Smooth muscle cell (in vitro differentiated cells): ENCODE data around the gene RND3. TPM values are rescaled to one million over a fixed set of nuclear protein-coding genes. Genes with fewer than 3 reads are reported as not detected.

Experiments used
- DNase-seq: peaks from one replicate; lab custom pipeline; 2025; ENCODE audit not compliant: unreplicated experiment; lab: John Stamatoyannopoulos, UW
- H2AFZ ChIP-seq: fragments of 200-600 bp; sonication (generic); 2 replicates; pipeline ENCODE4 v1.6.0; 2016; ENCODE audit warnings: antibody characterized with exemption, low read depth, mild to moderate bottlenecking
- H3F3A ChIP-seq: fragments of 200-600 bp; sonication (generic); 2 replicates; pipeline ENCODE4 v1.6.0; 2017; ENCODE audit warnings: antibody characterized with exemption, low read depth
- H3K27ac ChIP-seq: fragments of 200-600 bp; sonication (generic); 2 replicates; pipeline ENCODE4 v1.5.1; 2016; ENCODE audit warnings: low read depth, mild to moderate bottlenecking
- H3K27me3 ChIP-seq: fragments of 200-600 bp; sonication (generic); 2 replicates; pipeline ENCODE4 v1.6.1; 2016; ENCODE audit warnings: low read depth, mild to moderate bottlenecking
- H3K36me3 ChIP-seq: fragments of 200-600 bp; sonication (generic); 2 replicates; pipeline ENCODE4 v1.5.1; 2016; ENCODE audit warnings: low read depth
- H3K4me1 ChIP-seq: fragments of 200-600 bp; sonication (generic); 2 replicates; pipeline ENCODE4 v1.5.1; 2016; ENCODE audit warnings: low read depth
- H3K4me2 ChIP-seq: fragments of 200-600 bp; sonication (generic); 2 replicates; pipeline ENCODE4 v1.6.0; 2016; ENCODE audit warnings: mild to moderate bottlenecking
- H3K4me3 ChIP-seq: fragments of 200-600 bp; sonication (generic); 2 replicates; pipeline ENCODE4 v1.5.1; 2016; ENCODE audit warnings: mild to moderate bottlenecking
- H3K79me2 ChIP-seq: fragments of 200-600 bp; sonication (generic); 2 replicates; pipeline ENCODE4 v1.6.0; 2016; ENCODE audit warnings: low read depth, mild to moderate bottlenecking
- H3K9ac ChIP-seq: fragments of 200-600 bp; sonication (generic); 2 replicates; pipeline ENCODE4 v1.6.0; 2016; ENCODE audit warnings: low read depth
- H3K9me3 ChIP-seq: fragments of 200-600 bp; sonication (generic); replicated peaks from 2 replicates; pipeline ENCODE4 v1.5.1; 2016; ENCODE audit warnings: low read depth
- H4K20me1 ChIP-seq: fragments of 200-600 bp; sonication (generic); 2 replicates; pipeline ENCODE4 v1.6.0; 2016; ENCODE audit warnings: low read depth
- WGBS: methylation state at CpG from one replicate; pipeline ENCODE4 v1.1.7; 2016; ENCODE audit warnings: low lambda C conversion rate; 5-methylcytosine and 5-hydroxymethylcytosine counted together
- polyA plus RNA-seq: library from polyadenylated mRNA; unstranded; fragments of >200 nt; fragmentation: Nextera tagmentation; extraction: Ambion mirVana; gene quantifications from 2 replicates; pipeline ENCODE4 v1.2.1, GENCODE V29; 2016
- total RNA-seq: library from RNA; depleted of rRNA; stranded (reverse); fragments of >200 nt; gene quantifications from 2 replicates; pipeline ENCODE4 v1.2.3, GENCODE V29; 2014
- TF ChIP-seq, protein P1 (sequence below): fragments of 200-600 bp; sonication (generic); IDR thresholded peaks from 2 replicates; pipeline ENCODE4 v1.5.1; 2017; ENCODE audit warnings: borderline replicate concordance, mild to moderate bottlenecking, antibody characterized with exemption; ENCODE audit not compliant: insufficient read depth, poor library complexity, severe bottlenecking

Gene RND3
- total and polyA plus RNA-seq, 2 experiments from 2014 or later, result 125 to 256 TPM

DNA sequence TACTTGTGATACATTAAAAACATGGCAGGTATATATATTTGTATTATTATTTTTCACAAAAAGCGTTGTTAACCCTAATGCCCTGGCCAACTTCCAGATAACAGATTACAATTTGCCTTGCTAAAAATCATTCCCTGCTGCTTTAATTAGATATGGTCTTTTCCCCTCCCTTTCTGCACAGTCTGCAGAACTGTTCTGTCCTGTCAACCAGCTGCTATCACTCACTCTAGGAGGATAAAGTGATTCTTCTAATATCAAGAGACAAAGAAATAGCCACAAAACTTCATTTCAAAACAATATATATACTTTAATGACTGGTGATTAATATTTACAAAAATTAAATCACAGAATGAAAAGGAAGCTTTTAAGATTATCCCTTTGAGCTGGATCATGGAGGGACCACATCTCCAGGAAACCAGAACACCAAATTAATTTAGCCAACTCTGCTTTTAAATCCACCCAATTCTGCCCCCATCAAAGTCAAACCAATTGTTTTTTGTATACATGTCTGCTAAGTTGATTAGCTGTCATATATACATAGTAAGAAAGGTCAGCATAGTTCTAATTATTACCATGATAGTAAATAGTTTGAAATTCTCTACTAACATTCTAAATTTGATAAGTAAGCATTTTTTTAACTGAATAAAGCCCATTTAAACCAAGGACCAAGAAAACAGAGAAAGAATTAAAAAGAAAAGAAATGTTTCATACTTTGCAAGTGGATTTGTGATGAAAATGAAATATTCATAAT, 55.7 kb downstream of the RND3 start:
- Histone ChIP-seq H3K9ac (no peak overlapping the region), H4K20me1 (no peaks in the 10 kb centered on the region), H3K4me1 (no peaks in the 10 kb centered on the region), H3K36me3 (no peaks in the 10 kb centered on the region), H3K4me3 (no peak overlapping the region), H3K4me2 (no peak overlapping the region), H3K9me3 (no peaks in the 10 kb centered on the region), H3K79me2 (no peaks in the 10 kb centered on the region), H3K27ac (no peak overlapping the region), H3F3A (no peaks in the 10 kb centered on the region), H2AFZ (no peak overlapping the region), H3K27me3 (no peaks in the 10 kb centered on the region)
- DNase-seq, result no peak
- TF ChIP-seq, protein P1, sequence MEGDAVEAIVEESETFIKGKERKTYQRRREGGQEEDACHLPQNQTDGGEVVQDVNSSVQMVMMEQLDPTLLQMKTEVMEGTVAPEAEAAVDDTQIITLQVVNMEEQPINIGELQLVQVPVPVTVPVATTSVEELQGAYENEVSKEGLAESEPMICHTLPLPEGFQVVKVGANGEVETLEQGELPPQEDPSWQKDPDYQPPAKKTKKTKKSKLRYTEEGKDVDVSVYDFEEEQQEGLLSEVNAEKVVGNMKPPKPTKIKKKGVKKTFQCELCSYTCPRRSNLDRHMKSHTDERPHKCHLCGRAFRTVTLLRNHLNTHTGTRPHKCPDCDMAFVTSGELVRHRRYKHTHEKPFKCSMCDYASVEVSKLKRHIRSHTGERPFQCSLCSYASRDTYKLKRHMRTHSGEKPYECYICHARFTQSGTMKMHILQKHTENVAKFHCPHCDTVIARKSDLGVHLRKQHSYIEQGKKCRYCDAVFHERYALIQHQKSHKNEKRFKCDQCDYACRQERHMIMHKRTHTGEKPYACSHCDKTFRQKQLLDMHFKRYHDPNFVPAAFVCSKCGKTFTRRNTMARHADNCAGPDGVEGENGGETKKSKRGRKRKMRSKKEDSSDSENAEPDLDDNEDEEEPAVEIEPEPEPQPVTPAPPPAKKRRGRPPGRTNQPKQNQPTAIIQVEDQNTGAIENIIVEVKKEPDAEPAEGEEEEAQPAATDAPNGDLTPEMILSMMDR, result no peak
- 88% methylated on average over 1 of the region's 1 CpG for WGBS

DNA sequence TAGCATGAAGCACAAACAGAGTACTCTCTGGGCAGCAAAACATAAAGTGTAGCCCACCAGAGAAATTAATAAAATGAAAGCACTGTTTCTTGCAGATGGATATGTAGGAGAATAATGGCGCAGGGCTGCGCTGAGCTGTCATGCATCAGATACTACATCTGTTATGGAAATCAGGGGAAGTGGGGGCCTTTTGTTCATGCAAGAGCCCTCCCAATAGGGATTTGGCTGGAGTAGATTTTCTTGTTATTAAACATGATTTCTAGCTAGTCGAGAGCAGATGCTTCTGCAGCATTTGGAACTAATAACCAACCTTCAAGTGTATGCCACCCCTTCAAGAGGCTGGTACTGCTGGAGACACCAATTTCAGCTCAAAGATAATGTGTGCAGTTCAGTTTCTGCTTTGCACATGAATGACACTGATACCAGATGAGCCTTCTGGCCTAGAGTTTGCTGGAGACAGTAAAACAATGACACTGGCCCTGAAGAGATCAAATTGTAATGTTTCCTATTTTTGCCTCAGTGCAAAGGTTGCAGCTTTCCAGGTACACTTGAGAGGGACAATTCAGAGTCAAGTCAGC, 58.0 kb downstream of the RND3 start:
- no peaks in the 10 kb centered on the region for H3K27me3 ChIP-seq
- TF ChIP-seq, protein P1, result no peak
- no peak overlapping the region for H3K9ac ChIP-seq
- H4K20me1 ChIP-seq, result no peaks in the 10 kb centered on the region
- DNase-seq, result no peak
- H3K36me3 ChIP-seq, result no peaks in the 10 kb centered on the region
- 96% methylated on average over 3 of the region's 3 CpGs for WGBS
- no peaks in the 10 kb centered on the region for H3F3A ChIP-seq
- no peak overlapping the region for H3K4me3 ChIP-seq
- no peaks in the 10 kb centered on the region for H3K79me2 ChIP-seq
- H3K27ac ChIP-seq, result no peak overlapping the region
- H3K9me3 ChIP-seq, result no peaks in the 10 kb centered on the region
- H2AFZ ChIP-seq, result no peak overlapping the region
- peaks cover 5% of the 10 kb centered on the region for H3K4me1 ChIP-seq
- no peak overlapping the region for H3K4me2 ChIP-seq

DNA sequence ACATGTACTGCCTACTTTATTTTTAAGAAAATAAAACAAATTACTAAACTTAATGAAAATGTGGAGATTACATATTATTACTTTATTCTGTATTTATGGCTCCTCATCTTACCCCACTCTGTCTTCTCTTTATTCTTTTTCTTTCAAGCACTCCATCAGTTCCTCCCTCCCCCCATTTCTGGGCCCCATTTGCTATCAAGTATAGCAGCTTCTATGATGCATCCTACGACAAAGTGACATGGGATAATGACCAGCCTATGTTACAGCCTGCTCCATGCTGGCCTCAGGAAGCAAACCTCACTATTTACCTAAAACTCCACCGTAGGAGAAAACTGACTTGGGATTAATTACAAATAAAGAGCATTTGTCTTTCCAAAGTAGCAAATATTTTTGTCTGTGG, 58.8 kb downstream of the RND3 start:
- Histone ChIP-seq H3K79me2 (no peaks in the 10 kb centered on the region), H3K4me1 (peaks cover 7% of the 10 kb centered on the region), H2AFZ (no peak overlapping the region), H3K27me3 (no peaks in the 10 kb centered on the region), H3K4me3 (no peak overlapping the region), H3K9me3 (no peaks in the 10 kb centered on the region), H3K36me3 (no peaks in the 10 kb centered on the region), H3K27ac (no peak overlapping the region), H3K4me2 (no peak overlapping the region), H4K20me1 (no peaks in the 10 kb centered on the region), H3K9ac (no peak overlapping the region), H3F3A (no peaks in the 10 kb centered on the region)
- 71% methylated on average over 2 of the region's 2 CpGs for WGBS
- DNase-seq, result no peak
- TF ChIP-seq, protein P1, result no peak

DNA sequence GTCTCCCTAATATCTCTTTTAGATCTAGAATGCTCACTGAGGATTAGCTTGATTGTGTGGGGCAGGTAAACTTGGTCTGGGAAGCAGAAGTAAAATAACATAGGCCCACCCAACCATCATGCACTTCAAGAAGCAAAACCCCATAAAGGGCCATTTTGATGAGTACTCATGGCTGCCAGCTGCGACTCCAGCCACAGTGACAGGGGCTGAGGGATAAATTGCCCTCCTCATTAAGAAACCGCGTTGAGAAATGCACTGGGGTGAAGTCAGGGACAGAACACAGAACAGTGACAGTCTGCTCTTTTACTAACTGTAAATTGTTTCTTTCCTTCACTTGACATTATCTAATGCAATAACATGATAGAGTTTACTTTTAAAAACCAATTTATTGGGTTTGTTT, 60.2 kb downstream of the RND3 start:
- TF ChIP-seq, protein P1, result no peak
- Histone ChIP-seq H3K4me3 (no peak overlapping the region), H3K4me2 (no peak overlapping the region), H3K27me3 (no peaks in the 10 kb centered on the region), H3K9me3 (no peaks in the 10 kb centered on the region), H2AFZ (no peak overlapping the region), H3K27ac (no peak overlapping the region), H3K9ac (no peak overlapping the region), H3F3A (no peaks in the 10 kb centered on the region), H4K20me1 (no peaks in the 10 kb centered on the region), H3K4me1 (peaks cover 7% of the 10 kb centered on the region), H3K36me3 (no peaks in the 10 kb centered on the region), H3K79me2 (no peaks in the 10 kb centered on the region)
- 60% methylated on average over 3 of the region's 3 CpGs for WGBS
- DNase-seq, result no peak
